ENCODE data around the gene PCBP3.
"Not testable (repeated sequence)": the region's sequence is repeated elsewhere in the genome, so short reads cannot be mapped to it uniquely, and the experiment has no call there.

PCBP3 gene

DNA sequence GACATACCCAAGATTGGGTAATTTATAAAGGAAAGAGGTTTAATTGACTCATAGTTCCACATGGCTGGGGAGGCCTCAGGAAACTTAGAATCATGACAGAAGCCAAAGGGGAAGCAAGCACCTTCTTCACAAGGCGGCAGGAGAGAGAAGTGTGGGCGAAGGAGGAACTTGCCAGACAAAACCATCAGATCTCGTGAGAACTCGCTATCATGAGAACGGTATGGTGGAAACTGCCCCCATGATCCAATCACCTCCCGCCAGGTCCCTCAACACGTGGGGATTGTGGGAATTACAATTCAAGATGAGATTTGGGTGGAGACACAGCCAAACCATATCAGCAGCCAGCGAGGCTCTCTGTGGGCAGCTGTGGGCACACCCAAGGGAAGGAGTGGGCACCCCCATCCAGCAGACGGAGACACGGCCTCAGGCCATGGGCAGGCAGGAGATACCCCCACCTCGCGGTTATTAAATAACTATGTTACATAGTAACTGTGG, 189.3 kb downstream of the PCBP3 start:
- not testable (repeated sequence) for DNase-seq

DNA sequence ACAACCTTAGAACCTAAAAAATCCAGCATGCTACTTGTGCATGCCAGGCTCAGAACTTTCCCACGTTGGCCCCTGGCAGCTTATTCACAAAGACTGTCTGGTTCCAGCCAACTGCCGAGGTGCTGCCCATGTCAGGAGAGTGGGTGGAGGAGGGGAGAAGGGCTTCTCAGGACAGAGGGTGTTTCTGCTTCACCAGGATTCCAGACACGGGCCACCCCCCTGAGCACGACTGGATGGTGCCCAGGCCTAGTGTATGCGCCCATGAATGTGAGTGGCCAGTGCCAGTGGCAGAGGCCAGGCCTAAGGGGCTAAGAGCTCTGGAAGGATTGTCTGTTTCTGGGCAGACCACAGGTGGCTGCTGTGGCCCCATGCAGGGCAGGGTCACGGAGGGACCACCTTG, 189.9 kb downstream of the PCBP3 start:
- DNase-seq, result no peak

DNA sequence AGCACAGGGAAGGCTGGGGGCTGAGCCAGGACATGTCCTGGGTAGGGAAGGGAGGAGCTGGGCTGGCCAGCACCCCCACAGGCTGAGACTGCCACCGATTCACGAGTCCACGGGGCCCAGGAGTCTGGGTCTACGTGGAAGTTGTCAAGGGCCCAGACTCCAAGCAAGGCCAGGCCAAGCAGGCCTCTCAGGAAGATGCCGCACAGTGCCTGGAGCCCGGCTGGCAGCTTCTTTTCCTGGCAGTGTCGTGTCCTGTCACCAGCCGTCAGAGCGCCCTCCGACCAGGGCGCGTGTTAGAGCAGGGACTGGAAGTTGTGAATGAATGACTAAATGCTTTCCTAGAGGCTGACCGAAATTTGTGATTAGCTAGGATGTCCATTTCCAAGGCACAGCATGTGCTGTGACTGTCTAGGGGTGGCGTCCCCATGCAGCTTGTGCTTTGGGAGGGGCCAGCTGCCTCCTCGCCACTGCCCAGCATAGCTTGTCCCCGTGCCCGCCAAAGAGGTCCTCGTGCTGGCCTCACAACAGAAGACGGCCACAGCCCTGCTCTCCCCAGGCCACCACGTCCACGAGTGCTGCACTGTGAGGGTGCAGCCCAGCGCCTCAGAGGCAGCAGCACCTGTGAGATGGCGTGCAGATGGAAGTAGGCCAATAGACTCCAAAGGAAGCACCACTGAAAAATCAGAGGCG, 190.6 kb downstream of the PCBP3 start:
- DNase-seq, result no peak

DNA sequence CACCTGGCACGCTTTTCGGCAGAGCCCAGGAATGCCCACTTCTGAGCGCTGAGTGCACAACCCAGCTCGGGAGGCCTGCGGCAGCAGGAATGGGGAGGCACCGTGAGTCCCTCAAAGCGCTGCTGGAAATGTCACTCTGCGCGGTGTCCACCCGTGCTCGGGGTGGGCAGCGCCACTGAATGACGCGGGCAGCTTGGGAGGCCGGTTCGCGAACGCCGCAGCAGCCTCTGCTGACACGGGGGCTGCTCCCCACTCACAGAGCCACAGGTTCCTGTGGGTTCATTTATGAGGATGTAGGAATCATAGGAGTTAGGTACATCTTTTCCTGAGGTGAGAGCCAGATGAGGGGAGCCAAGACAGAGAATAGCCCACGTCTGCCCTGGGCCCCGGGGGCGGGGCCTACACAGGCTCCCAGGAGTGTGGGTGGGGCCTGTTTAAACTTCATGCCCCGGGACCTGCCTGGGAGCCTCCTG, 191.3 kb downstream of the PCBP3 start:
- no peak for DNase-seq

DNA sequence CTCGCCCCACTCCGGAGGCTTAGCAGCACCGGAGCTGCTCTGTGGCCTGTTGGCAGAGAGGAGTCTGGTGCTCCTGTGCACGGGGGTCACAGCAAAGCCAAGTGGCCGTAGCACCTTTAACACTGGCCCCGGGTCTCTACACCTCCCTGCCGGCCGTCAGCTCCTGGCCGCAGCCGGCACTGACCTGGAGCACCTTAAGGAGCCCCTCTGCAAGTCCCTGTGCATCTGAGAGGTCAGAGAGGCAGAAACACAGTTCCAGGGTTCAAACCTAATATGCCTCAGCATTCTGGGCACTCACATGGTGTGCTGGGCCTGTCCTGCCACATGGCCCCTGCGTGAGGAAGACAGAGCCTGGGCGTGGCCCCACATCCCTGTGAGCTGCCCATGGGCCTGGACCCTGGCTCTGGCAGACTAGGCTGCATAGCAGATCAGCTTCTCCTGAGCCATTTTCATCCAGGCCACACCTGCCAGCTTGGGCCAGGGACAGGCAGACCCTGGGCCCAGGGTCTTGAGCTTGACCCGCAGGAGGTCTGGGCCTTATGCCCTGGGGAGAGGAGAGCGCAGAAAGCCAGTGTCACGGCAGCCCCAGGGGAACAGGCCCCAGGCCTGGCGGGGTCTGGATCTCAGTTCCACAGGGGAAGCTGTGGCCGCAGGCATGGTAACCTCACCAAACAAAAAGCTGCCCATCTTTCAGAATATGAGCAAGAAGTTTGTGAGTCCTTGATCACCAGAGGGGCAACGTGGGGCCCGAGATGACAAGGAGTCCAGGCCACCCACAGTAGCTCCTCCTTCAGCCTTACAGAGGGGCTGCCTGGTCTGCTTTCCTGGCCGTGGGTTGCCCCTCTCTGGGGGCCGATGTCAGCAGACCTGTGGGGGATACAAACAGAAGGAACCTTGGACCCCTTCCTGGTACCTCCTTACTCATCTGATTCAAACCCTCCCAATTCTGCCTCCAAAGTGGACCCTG, 192.1 kb downstream of the PCBP3 start:
- no peak for DNase-seq

DNA sequence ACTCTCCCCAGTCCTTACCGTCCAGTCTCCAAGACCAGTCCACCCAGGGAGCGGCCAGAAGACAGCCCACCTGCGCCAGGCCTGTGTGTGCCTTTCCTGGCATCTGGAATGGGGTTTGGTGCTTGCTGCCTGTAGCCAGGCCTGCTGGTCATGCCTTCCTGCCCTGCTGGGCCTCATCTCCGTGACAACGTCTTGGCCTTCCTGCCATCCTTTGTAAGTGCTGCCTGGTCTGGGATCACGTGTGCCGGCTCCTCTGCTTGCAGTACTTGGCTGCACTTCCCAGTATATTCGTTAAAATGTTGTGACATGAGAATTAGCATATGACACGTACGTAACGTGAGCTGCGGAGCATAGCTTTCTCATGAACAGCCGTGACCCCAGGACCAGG, 192.7 kb downstream of the PCBP3 start:
- peak; percentile 50 for DNase-seq

DNA sequence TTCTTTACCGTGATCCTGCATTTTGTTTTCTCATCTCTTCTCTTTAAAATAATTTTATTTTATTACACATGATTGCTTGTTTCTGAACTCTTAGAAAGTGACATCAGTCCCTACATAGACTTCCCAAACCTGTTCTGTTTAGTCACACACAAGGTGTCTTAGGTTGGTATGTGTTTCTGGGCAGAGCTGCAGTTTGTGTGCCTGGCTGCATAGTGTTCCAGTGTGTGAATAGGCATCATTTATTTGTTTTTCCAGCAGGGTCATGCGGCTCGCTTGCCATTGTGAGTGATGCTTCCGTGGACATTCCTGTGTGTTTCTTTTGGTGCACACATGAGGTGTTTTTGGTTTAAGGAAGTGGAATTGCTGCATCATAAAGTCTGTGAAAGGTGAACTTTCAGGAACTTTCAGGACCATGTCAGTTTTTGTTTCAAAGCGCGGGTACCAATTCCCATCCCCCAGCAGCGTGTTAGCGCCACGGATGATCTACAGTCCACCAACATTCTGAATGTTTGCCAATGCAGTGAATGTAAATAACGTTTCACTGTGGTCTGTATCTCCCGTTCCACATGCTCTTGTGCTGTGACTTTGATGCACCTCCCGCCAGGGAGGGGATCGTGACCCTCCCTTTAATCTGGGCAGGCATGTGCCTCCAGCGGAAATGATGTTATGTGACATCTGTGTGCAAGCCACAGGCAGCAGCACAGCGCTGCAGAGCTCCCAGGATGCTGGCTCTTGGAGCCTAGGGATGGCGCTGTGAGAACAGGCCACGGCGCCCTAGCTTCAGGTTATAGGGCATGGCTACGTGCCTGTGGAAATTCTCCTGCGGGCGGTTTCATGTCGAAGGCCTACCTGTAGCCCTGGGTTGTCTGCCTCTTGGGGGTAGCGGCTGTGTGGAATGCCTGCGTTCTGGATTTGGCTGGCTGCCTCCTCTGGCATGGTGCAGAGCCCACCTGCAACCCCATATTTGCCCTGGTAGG, 193.5 kb downstream of the PCBP3 start:
- peak; percentile 80 for DNase-seq

DNA sequence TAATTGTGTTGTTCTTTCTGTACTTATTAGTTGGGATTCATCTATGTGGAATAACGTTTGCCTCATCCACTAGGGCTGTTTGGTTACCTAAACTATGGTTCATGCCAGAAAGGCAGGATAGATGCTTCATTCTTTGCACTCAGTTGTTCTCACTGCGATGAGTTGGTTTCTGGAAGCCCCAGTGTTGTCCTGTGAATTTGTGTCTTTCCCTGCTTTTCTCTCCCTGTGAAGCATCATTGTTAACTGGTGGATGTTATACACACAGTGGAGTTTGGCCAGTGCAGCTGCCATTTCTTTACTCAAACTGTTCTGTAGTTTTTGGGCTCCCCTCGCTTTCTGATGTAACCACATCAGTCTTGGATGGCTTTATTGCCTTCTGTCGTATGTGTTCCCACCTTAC, 194.4 kb downstream of the PCBP3 start:
- no peak for DNase-seq

DNA sequence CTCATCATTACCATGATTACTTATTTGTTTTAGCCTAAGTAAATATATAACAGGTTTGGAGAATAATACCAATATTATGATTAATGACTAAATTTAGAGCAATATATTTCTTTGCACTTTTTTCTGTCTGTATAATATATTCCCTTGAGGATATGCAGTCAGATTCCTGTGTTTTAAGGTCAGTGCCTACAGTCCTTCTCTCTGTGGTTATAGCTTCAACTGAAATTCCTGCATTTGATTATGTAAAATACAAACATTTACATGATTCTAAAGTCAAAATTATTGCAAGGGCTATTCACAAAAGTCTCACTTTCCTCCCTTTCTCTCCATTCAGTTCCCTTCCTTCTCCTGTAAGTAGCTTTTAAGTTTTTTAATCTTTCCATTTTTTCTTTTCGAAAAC, 195.1 kb downstream of the PCBP3 start:
- DNase-seq, result no peak

DNA sequence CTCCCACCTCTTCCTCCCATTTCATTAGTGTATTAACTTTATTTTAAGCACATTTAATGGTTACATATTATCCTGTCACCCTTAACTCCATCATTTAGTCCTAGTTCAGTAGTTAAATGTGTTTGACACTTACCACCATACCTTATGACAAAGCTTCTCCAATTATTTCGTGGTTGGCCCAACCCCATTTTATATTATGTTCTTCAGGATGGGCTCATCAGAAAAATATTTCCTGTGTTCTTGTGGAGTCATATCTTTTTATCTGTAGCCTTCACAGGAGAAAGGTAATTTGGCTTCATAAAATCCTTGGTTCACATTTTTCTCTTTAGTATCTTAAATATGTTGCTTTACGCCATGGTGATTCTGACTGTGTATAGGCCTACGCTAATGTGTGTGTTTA, 195.7 kb downstream of the PCBP3 start:
- no peak for DNase-seq

DNA sequence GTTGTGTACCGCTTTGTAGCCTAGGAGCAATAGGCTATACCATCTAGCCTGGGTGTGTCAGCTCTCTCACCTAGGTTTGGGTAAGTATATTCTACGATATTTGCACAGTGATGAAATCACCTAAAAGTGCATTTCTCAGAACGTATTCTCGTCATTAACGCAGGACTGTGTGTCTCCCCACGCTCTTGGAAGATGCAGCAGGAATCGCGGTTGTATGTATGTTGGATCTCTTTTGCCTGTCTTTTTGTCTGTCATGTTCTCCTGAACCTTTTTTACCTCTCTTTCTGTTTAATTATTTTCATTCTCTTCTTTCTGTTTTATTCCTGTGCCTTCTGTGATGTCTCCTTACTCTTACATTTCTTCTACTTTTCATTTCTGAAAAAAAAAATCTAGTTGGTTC, 197.5 kb downstream of the PCBP3 start:
- DNase-seq, result no peak

DNA sequence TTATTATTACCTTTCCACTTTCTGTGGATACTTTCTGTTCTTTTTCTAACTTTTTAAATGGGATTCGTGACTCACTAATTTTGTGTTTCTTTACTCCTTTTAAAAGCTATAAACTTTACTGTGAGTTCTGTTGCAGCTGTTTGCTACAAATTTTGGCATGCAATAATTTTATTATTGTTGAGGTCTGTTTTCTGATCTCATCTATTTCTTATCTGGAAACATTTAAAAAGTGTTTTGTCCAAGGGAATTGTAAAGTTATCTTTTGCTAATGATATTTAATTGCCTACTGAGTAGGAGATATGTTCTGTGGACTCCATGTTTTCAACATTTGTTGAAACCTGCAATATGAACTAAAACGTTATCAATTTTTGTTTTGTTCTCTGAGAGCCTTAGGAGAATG, 199.9 kb downstream of the PCBP3 start:
- no peak for DNase-seq

DNA sequence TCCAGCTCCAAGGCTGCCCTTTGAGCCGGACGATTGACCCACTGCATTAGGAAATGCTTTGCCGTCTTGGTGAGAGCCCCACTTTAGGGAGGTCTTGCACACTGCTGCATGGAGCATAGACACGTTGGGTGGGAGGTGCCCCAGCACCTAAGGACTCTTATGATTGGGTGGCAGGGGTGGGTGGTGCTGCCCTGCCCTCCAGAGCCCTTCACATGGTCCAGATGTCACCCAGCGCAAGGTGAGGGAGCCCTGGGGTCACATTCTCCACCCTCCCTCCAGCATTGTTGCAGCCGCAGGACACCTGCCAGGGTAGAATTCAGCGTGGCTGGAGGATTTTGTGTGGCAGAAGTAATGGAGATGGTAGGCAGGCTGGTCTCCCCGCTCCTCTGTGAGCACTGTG, 200.7 kb downstream of the PCBP3 start:
- no peak for DNase-seq

DNA sequence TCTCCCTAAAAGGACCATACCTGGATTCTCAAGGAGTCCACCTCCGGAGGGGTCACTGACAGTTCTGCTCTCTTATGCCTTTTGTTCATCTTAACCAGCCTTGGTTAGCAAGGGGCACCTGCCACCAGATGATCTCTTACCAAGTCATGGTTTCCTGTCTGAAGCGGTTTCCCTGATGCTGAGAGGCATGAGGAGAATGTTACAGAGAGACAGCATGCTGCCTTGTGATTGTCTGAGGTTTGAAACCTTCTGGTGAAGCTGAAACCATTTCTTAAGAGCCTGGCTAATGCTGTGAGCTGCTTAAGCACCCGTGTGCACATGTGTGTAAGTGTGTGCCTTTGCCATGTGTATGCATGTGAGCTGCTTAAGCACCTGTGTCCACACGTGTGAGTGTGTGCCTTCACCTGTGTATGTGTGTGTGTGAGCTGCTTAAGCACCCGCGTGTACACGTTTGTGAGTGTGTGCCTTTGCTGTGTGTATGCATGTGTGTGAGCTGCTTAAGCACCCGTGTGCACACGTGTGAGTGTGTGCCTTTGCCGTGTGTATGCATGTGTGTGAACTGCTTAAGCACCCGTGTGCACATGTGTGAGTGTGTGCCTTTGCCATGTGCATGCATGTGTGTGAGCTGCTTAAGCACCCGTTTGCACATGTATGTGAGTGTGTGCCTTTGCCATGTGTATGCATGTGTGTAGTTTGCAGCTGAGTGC, 201.7 kb downstream of the PCBP3 start:
- no peak for DNase-seq

DNA sequence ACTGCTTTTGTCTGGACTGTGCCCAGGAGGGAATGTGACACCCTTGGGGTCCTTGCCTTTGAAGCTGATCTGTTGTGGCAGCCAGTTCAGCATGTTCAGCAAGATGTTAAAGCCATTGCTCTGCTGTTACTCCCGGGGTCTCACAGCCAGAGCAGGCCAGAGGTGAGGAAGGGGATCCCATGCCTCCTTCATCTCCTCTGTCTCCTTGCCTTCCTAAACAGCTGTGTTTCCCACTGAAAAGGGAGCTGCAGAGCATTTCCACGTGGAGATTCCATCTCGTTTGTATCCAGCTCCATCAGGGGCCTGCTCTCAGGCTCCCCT, 202.2 kb downstream of the PCBP3 start:
- DNase-seq, result peak; percentile 81

DNA sequence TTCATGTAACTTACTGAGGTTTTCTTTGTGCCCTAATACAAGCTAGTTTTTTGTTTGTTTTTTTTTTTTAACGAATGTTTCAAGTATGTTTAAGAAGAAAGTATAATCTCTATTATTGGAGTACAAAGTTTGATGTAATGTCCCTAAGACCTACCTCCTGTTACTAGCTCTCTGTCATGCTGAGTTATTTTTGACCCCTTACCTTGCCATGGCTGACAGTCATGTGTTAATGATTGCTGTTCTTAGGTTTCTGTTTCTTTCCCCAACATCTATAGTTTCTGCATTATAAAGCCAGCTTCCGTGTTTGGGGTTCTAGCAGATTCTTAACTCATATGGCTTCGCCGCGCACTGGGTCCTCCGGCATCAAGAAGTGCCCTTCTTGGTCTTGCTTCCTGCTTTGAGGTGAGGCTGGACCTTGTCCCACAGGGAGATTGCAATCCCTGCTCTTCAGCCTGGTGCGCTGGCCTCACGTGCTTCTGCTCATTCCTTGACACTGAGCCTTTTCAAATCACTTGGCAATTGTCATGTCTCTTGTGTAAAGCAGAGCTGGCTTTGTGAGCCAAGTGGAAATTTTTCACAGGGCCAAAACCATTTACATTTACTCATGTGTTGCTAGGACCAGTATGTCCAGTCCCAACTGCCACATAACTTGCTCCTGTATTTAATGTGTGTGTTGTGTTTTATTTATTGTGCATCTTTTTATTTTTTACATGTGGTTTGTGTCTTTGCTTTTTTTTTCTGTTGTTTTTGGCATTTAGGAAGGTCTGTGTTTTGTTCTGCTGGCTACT, 203.0 kb downstream of the PCBP3 start:
- DNase-seq, result no peak

DNA sequence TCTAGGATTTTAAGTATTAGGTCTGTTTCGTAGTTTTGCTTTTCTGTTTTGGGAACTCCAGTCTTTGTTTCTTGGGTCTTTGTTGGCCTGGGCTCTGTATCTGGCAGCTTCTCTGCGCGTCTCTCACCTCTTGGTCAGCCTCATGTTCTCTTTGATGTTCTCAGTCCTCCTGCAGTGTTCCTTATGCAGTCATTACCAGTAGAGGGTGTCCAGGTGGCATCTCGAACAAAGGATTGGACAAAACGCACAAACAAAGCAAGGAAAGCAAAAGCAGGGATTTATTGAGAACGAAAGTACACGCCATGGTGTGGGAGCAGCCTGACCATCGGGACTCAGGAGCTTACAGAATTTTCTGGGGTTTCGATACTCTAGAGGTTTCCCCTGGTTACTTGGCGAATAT, 204.3 kb downstream of the PCBP3 start:
- no peak for DNase-seq

DNA sequence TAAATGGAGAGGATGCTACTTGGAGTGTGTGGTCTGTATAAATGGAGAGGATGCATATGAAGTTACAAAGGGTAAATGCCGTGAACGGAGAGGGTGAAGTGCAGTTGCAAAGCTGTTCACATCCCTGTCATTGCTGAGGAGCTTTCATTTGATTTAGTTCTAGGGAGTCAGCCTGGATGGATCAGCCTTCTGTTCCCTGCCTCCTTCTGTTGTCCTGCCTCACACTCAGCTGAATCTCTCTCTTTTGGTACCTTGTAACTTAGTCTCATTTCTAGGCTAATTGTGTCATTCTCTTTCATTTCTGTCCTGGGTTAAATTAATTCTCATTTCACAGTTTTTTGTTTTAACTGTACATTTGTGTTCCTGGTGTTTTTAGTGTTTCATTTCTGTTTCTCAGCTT, 204.8 kb downstream of the PCBP3 start:
- no peak for DNase-seq

DNA sequence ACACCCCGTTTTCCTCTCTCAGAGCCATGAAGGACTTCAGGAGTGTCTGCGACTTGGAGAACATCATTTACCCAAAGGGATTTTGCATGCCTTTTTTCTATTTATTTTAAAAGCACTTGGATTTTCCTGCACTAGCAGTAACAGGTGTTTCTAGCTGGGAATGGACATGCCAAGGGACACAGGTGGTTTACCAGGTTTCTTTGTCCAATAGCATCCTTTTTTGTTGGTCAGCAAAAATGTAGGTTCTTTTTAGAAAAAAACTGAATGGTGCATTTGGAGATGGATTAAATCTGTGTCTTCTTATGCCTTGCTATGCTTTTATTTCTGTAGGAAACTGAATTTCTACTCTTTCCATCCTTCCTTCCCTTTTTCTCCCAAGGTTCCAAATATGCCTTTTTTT, 205.3 kb downstream of the PCBP3 start:
- no peak for DNase-seq

DNA sequence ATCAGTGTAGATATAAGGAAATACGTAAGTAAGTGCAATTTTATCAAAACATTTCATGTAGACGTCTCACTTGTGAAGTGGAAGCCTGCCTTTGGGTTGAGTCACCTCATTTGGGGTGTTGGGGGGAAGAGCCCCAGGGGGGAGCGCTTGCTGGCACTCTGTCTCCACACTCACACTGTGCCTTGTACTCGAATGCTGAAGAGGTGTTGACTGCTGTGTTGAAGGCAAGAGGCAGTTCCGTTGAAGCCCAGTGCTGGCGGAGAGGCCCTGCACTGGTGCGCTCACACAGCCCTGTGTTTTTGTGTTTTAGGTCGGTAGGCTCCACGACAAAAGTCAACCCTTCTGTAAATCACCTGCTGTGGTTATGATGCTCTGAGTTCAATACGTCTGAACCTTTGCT, 206.1 kb downstream of the PCBP3 start:
- no peak for DNase-seq

DNA sequence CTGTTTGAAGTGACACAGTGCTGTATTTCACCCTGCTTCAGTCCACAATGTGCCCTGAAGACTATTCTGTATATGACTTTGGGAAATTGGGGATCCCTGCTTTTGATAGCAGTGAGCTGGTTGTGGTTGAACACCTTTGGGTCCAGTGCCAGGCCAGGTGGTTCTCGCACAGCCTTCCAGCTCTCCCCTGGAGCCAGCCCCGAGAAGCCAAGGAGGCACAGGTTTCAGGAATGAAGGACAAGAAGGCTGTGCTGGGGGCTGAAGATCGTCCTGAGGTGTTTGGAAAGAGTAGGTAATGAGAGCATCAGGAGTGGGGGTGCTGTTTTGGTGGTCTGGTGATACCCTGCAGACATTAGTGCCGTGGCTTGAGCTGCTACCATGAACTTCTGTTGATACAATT, 206.7 kb downstream of the PCBP3 start:
- no peak for DNase-seq

All from retina (tissue), 1 donor.